ENCODE data around the gene ABCG1. TPM values are rescaled to one million over a fixed set of nuclear protein-coding genes. Genes with fewer than 3 reads are reported as not detected.
A peak's percentile ranks its signal among the peaks of the same experiment; 100 is the strongest.

Gene ABCG1
- total RNA-seq, 6 experiments from 2014 or later: 3.3 to 9.8 (median 4.8) TPM

GRCh38 chr21:42316891-42317290 is 98.0 kb downstream of the ABCG1 start:
- DNase-seq (no peak), ATAC-seq (no peak)
- H3K27ac ChIP-seq: no peak overlapping the region
- no peaks in the 10 kb centered on the region for H3K9me3 ChIP-seq
- no peaks in the 10 kb centered on the region for H3K27me3 ChIP-seq
- TF ChIP-seq, protein P1, sequence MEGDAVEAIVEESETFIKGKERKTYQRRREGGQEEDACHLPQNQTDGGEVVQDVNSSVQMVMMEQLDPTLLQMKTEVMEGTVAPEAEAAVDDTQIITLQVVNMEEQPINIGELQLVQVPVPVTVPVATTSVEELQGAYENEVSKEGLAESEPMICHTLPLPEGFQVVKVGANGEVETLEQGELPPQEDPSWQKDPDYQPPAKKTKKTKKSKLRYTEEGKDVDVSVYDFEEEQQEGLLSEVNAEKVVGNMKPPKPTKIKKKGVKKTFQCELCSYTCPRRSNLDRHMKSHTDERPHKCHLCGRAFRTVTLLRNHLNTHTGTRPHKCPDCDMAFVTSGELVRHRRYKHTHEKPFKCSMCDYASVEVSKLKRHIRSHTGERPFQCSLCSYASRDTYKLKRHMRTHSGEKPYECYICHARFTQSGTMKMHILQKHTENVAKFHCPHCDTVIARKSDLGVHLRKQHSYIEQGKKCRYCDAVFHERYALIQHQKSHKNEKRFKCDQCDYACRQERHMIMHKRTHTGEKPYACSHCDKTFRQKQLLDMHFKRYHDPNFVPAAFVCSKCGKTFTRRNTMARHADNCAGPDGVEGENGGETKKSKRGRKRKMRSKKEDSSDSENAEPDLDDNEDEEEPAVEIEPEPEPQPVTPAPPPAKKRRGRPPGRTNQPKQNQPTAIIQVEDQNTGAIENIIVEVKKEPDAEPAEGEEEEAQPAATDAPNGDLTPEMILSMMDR (IDR thresholded peaks at IDR 0.05): no peak
- TF ChIP-seq POLR2A (IDR thresholded peaks at IDR 0.05): no peak
- no peak overlapping the region for H3K4me3 ChIP-seq
- WGBS (ENCODE audit: insufficient coverage, low coverage, low lambda C conversion rate, missing lambda C conversion rate): 86% methylated on average over 9 of the region's 16 CpGs
- H3K4me1 ChIP-seq: no peaks in the 10 kb centered on the region
- no peaks in the 10 kb centered on the region for H3K36me3 ChIP-seq
- intact Hi-C loops (cut with DNase I): no loop called here

GRCh38 chr21:42317341-42317741 is 98.4 kb downstream of the ABCG1 start:
- DNase-seq: no peak
- 94% methylated on average over 3 of the region's 8 CpGs for WGBS (ENCODE audit: insufficient coverage, low coverage, low lambda C conversion rate, missing lambda C conversion rate)

GRCh38 chr21:42317826-42318746 is 99.1 kb downstream of the ABCG1 start:
- Histone ChIP-seq H3K36me3 (no peaks in the 10 kb centered on the region), H3K4me3 (no peak overlapping the region), H3K9me3 (no peaks in the 10 kb centered on the region), H3K27me3 (no peaks in the 10 kb centered on the region), H3K27ac (no peak overlapping the region), H3K4me1 (no peaks in the 10 kb centered on the region)
- TF ChIP-seq POLR2A (IDR thresholded peaks at IDR 0.05): no peak
- TF ChIP-seq, protein P1 (IDR thresholded peaks at IDR 0.05): no peak
- no peak for DNase-seq
- intact Hi-C loops (cut with DNase I): no loop called here
- whole genome bisulfite sequencing (ENCODE audit: insufficient coverage, low coverage, low lambda C conversion rate, missing lambda C conversion rate): 94% methylated on average over 8 of the region's 20 CpGs
- no peak for ATAC-seq

More at GRCh38 chr21:42317341-42317741, 98.4 kb downstream of the ABCG1 start:
- no peaks in the 10 kb centered on the region for H3K27me3 ChIP-seq
- intact Hi-C loops (cut with DNase I): no loop called here
- TF ChIP-seq, protein P1 (IDR thresholded peaks at IDR 0.05): no peak
- no peak for TF ChIP-seq POLR2A (IDR thresholded peaks at IDR 0.05)
- H3K27ac ChIP-seq: no peak overlapping the region
- H3K4me1 ChIP-seq: no peaks in the 10 kb centered on the region
- no peak for ATAC-seq
- H3K9me3 ChIP-seq: no peaks in the 10 kb centered on the region
- H3K4me3 ChIP-seq: no peak overlapping the region
- H3K36me3 ChIP-seq: no peaks in the 10 kb centered on the region

GRCh38 chr21:42319376-42319775 is 100.4 kb downstream of the ABCG1 start:
- H3K4me1 ChIP-seq: no peaks in the 10 kb centered on the region
- intact Hi-C loops (cut with DNase I): no loop called here
- peak; percentile 44 to 55 (median 52) for ATAC-seq
- H3K27me3 ChIP-seq: no peaks in the 10 kb centered on the region
- DNase-seq: no peak
- WGBS (ENCODE audit: insufficient coverage, low coverage, low lambda C conversion rate, missing lambda C conversion rate): 31% methylated on average over 7 of the region's 10 CpGs
- no peaks in the 10 kb centered on the region for H3K36me3 ChIP-seq
- H3K9me3 ChIP-seq: no peaks in the 10 kb centered on the region
- TF ChIP-seq, protein P1 (IDR thresholded peaks at IDR 0.05): no peak
- TF ChIP-seq POLR2A (IDR thresholded peaks at IDR 0.05): no peak
- no peak overlapping the region for H3K27ac ChIP-seq
- no peak overlapping the region for H3K4me3 ChIP-seq
